Measurements from ENCODE around the gene CDH4.

- TF ChIP-seq, protein P1, sequence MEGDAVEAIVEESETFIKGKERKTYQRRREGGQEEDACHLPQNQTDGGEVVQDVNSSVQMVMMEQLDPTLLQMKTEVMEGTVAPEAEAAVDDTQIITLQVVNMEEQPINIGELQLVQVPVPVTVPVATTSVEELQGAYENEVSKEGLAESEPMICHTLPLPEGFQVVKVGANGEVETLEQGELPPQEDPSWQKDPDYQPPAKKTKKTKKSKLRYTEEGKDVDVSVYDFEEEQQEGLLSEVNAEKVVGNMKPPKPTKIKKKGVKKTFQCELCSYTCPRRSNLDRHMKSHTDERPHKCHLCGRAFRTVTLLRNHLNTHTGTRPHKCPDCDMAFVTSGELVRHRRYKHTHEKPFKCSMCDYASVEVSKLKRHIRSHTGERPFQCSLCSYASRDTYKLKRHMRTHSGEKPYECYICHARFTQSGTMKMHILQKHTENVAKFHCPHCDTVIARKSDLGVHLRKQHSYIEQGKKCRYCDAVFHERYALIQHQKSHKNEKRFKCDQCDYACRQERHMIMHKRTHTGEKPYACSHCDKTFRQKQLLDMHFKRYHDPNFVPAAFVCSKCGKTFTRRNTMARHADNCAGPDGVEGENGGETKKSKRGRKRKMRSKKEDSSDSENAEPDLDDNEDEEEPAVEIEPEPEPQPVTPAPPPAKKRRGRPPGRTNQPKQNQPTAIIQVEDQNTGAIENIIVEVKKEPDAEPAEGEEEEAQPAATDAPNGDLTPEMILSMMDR (IDR thresholded peaks at IDR 0.05): no peak
- no peak for TF ChIP-seq EZH2phosphoT487 (IDR thresholded peaks at IDR 0.05)
Measured at GRCh38 chr20:61940976-61941720, 689.1 kb downstream of the CDH4 start.

All from neural progenitor cell (in vitro differentiated cells).